ENCODE measurements around the gene PIH1D1.

DNA sequence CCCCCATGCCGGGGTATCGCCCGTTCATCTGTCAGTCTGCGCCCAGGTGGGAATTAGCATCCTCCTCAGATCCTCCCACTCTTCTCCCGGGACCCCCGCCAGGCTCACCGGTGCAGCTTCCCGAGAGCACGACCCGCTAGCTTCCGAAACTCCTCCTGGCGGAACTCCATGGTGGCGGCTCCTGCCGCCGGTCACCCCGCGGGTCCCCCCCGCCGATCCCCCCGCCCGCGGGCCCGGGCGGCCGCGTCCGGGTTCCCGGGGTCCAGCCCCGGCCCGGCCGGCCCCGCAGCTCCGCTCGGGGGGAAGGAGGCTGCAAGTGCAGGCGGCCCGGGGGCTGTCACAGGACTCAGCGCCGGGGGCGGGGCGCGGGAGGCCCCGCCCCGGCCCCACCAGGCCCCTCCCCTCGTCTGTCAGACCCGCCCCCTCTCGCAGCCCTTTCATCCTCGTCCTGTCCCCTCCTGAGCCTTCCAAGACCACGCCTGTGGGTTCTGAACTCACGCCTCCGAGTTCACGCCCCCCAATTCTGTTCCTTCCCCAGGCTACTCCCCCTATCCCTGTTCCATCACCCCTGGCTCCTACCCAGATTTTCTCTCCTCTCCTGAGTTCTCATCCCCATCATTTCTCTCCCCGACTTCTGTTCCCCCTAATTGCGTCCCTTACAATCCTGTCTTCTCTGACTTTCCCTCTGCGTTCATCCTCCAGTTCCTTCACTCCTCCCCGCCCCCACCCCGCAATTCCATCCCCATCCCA is 10.2 kb downstream of the PIH1D1 start, which contains the start of gene SLC17A7:
- TF ChIP-seq CTCF (IDR thresholded peaks at IDR 0.05) (no peak), POLR2A (IDR thresholded peaks at IDR 0.05) (no peak), POLR2AphosphoS5 (IDR thresholded peaks at IDR 0.05) (no peak)

Data from sigmoid colon (tissue), 4 donors.